GM18517 (cell line): ENCODE data around the gene UTP4.

Experiments
- ATAC-seq: cut with Tn5 transposase; IDR thresholded peaks from one replicate; pipeline ENCODE4 v1.9.1; 2021; ENCODE audit warnings: mild to moderate bottlenecking, moderate library complexity; ENCODE audit not compliant: unreplicated experiment

Gene UTP4

DNA sequence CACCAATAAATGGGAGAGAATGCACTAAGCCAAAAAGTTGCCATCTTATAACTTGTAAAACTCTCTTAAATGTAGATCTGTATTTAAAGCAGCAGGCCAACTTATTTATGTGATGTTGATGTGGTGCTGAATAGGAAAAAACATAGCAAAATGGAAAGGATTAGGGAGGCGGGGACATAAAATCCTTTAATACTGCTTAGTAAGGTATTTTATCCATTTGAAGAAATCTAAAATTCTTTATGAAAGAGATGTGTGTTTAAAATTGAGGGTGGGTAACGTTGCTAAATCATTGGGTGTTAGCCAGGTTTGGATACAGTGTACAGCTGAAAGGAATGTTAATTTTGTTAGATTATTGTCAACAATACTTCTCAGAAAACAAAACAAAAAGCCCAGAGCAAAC lies 68.8 kb downstream of the UTP4 start:
- ATAC-seq, result no peak

DNA sequence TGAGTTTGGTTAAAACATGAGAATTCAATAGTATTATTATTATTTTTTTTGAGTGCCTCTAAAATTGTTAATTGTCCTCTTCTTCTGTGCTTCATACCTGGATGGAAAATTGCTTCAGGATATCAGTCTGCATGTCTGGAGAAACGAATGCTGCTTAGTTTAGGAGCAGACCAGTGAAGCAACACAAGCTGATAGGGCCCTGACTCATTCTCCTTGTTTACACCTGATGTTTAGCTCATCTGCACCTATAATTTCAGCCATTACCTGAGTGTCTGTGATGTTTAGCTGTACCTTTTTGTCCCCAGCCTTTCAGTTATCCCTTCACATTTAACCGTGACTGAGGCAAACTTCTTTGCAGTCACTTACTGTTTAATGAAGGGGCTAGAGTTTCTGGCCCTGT lies 69.3 kb downstream of the UTP4 start:
- ATAC-seq, result no peak

DNA sequence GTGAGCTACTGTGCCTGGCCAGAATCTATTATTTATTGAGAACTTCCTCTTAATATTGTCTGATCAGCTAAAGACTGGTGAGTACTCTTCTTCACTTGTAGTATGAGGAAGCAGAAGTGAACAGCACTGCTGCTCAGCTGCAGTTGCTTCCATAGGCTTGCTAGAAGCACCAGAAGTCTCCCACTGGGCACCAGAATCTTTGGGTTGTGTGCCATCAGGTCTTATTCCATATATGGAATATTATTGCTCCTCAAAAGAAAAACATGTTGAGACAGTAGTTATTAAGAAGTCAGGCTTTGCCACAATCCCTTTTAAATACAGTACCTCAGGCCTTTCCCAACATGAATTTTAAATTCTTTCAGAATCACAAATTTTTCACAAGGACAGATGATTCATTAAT lies 71.7 kb downstream of the UTP4 start:
- no peak for ATAC-seq

DNA sequence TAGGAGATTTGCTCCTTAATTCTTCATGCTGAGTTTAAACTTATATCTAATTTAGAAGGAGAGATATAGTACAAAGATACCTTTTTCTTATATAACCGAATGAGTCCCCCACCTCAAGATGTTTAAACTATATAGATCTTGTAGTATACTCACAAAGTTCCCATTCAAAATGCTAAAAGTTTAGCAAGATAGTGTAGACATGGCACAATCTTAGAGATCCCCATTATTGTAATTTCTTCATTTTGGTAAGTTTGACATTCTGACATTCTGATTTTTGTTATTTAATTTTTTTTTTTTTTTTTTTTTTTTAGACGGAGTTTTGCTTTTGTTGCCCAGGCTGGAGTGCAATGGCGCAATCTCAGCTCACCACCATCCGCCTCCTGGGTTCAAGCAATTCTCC lies 77.3 kb downstream of the UTP4 start:
- ATAC-seq, result no peak

DNA sequence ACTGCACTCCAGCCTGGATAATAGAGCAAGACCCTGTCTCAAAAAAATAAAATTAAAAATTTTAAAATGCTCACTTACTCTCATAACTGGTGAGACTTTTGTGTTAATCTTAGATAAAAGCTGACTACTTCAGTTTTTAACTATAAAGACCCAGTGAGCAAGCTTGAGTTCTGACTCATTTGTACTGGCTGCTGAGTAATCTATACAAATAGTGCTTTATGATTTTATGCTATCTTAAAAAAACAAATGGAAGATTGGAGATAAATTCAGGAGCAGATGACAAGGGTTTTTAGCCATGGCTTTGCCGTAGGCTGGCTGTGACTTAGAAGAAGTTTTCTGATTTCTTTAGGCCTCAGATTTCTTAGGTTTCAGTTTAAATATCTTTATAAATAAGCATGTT lies 85.0 kb downstream of the UTP4 start:
- ATAC-seq, result no peak
